ENCODE measurements around the gene LMF1.

LMF1 gene

DNA sequence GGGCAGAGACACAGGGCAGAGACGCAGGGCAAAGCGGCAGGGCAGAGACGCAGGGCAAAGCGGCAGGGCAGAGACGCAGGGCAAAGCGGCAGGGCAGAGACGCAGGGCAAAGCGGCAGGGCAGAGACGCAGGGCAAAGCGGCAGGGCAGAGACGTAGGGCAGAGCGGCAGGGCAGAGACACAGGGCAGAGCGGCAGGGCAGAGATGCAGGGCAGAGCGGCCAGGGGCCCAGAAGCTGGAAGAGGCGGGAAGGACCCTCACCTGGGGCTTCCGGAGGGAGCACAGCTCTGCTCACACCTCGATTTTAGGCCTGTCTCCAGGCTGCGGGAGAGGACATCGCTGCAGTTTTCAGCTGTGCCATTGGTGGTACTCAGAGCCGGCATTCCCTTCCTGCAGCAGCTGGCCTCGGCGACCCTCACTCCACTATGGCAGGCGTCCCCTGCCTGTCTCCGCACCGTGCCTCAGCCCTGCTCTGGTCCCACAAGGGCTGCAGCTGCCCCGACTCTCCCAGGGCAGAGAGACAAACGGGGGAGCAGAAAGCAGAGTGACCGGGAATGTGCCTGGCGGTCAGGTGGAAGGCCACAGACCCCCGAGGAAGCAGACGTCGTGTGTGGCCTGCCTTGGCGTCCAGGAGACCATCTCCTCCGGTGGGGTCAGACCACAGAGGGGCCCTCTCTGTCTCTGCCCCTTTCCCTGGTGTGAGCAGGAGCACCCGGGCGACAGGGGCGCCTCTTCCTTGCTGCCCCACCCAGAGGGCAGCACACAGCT lies 40.7 kb upstream of the LMF1 start:
- DNase-seq (ENCODE audit: low spot score) (no peak), ATAC-seq (ENCODE audit: low read depth) (no peak)
- Histone ChIP-seq H3K27me3 (ENCODE audit: insufficient read depth, poor library complexity, severe bottlenecking) (peaks cover 22% of the 10 kb centered on the region), H3K4me1 (ENCODE audit: insufficient read depth, poor library complexity, severe bottlenecking) (no peaks in the 10 kb centered on the region), H3K9me3 (ENCODE audit: severe bottlenecking) (no peaks in the 10 kb centered on the region), H3K36me3 (ENCODE audit: low read depth) (no peaks in the 10 kb centered on the region), H3K4me3 (ENCODE audit: severe bottlenecking) (no peak overlapping the region), H3K27ac (ENCODE audit: poor library complexity, severe bottlenecking) (no peak overlapping the region)
- TF ChIP-seq, protein P1, sequence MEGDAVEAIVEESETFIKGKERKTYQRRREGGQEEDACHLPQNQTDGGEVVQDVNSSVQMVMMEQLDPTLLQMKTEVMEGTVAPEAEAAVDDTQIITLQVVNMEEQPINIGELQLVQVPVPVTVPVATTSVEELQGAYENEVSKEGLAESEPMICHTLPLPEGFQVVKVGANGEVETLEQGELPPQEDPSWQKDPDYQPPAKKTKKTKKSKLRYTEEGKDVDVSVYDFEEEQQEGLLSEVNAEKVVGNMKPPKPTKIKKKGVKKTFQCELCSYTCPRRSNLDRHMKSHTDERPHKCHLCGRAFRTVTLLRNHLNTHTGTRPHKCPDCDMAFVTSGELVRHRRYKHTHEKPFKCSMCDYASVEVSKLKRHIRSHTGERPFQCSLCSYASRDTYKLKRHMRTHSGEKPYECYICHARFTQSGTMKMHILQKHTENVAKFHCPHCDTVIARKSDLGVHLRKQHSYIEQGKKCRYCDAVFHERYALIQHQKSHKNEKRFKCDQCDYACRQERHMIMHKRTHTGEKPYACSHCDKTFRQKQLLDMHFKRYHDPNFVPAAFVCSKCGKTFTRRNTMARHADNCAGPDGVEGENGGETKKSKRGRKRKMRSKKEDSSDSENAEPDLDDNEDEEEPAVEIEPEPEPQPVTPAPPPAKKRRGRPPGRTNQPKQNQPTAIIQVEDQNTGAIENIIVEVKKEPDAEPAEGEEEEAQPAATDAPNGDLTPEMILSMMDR (IDR thresholded peaks at IDR 0.05; ENCODE audit: poor library complexity, severe bottlenecking): no peak

DNA sequence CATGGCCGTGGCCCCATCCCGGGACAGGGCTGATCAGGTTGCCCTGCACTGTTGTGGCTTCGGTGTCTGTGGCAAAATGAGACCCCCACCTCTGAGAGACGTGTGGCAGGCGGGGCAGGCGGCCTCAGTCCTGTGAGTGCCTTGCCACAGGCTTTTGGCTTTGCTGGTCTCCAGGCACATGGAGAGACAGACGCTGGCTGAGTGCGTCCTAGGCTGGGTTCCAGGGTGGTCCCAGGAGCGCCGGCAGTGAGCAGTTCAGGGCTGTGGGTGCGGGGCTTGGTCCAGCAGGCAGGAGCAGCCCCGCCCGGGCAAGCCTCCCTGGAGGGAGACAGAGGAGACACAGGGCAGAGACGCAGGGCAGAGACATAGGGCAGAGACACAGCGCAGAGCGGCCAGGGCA lies 40.0 kb upstream of the LMF1 start:
- no peaks in the 10 kb centered on the region for H3K4me1 ChIP-seq (ENCODE audit: insufficient read depth, poor library complexity, severe bottlenecking)
- H3K9me3 ChIP-seq (ENCODE audit: severe bottlenecking): no peaks in the 10 kb centered on the region
- H3K4me3 ChIP-seq (ENCODE audit: severe bottlenecking): no peak overlapping the region
- ATAC-seq (ENCODE audit: low read depth): no peak
- H3K36me3 ChIP-seq (ENCODE audit: low read depth): no peaks in the 10 kb centered on the region
- DNase-seq (ENCODE audit: low spot score): no peak
- H3K27me3 ChIP-seq (ENCODE audit: insufficient read depth, poor library complexity, severe bottlenecking): peaks cover 22% of the 10 kb centered on the region
- no peak overlapping the region for H3K27ac ChIP-seq (ENCODE audit: poor library complexity, severe bottlenecking)
- TF ChIP-seq, protein P1 (IDR thresholded peaks at IDR 0.05; ENCODE audit: poor library complexity, severe bottlenecking): no peak

- peaks cover 28% of the 10 kb centered on the region for H3K27me3 ChIP-seq (ENCODE audit: insufficient read depth, poor library complexity, severe bottlenecking)
- no peak for DNase-seq (ENCODE audit: low spot score)
Measured at GRCh38 chr16:1010251-1010650, 39.5 kb upstream of the LMF1 start.

DNA sequence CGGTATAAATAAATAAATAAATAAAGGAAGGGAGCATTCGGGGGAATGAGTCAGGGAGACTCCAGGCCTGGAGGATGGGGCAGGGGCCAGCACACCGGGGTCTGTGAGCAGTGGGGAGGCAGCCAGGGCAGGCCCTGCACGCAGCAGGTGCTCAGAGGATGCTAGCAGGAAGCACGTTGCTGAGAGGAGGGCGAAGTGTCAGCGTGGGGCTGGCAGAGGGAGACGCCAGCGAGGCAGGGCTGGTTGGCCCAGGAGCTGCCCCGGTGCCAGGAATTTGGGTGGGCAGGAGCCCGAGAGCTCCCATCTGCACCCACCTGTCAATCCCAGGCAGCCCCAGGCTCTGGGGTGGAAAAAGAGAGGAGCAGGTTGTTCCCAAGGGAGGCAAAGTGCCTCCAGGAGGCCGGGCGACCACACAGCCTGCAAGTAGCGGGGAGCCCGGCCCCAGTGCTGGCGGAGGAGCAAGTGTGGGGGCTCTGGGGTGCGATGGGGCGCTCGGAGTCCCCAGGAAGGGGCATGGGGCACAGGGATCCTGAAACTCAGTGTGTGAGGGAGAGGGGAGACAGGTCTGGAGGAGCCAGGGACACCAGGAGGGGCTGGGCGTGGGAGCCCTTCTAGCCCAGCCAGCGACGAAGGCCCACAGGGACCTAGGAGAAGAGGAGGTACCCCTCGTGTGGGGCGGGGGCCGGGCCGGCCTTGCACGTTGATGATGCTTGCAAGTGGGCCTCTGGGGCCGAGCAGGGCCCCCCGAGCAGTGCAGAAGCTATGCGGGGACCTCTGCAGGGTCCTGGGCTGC lies 38.8 kb upstream of the LMF1 start:
- Histone ChIP-seq H3K9me3 (ENCODE audit: severe bottlenecking) (no peaks in the 10 kb centered on the region), H3K36me3 (ENCODE audit: low read depth) (no peaks in the 10 kb centered on the region), H3K27me3 (ENCODE audit: insufficient read depth, poor library complexity, severe bottlenecking) (peaks cover 29% of the 10 kb centered on the region), H3K4me3 (ENCODE audit: severe bottlenecking) (no peak overlapping the region), H3K27ac (ENCODE audit: poor library complexity, severe bottlenecking) (no peak overlapping the region), H3K4me1 (ENCODE audit: insufficient read depth, poor library complexity, severe bottlenecking) (no peaks in the 10 kb centered on the region)
- no peak for DNase-seq (ENCODE audit: low spot score)
- TF ChIP-seq, protein P1 (IDR thresholded peaks at IDR 0.05; ENCODE audit: poor library complexity, severe bottlenecking): no peak
- ATAC-seq (ENCODE audit: low read depth): no peak

More at GRCh38 chr16:1010251-1010650, 39.5 kb upstream of the LMF1 start:
- Histone ChIP-seq H3K27ac (ENCODE audit: poor library complexity, severe bottlenecking) (no peak overlapping the region), H3K4me1 (ENCODE audit: insufficient read depth, poor library complexity, severe bottlenecking) (no peaks in the 10 kb centered on the region), H3K36me3 (ENCODE audit: low read depth) (no peaks in the 10 kb centered on the region), H3K9me3 (ENCODE audit: severe bottlenecking) (no peaks in the 10 kb centered on the region), H3K4me3 (ENCODE audit: severe bottlenecking) (no peak overlapping the region)
- no peak for ATAC-seq (ENCODE audit: low read depth)
- TF ChIP-seq, protein P1 (IDR thresholded peaks at IDR 0.05; ENCODE audit: poor library complexity, severe bottlenecking): no peak

All from RWPE2 (cell line).